Esophagus squamous epithelium (tissue), 4 donors: ENCODE results near the gene ATL3.

Experiments
- CTCF ChIP-seq, 6 experiments: fragments of 450-650 bp in 4 of 6; fragments of 200-600 bp in 2 of 6; sonication (generic) in 2 of 6; IDR thresholded peaks; one replicate each; pipeline ENCODE4 v1.5.1; 2016 to 2019; ENCODE audit warnings: antibody characterized with exemption in 6 of 6, mild to moderate bottlenecking in 4 of 6, moderate library complexity in 4 of 6
- POLR2A ChIP-seq, 4 donors: fragments of 450-650 bp; IDR thresholded peaks; one replicate each; pipeline ENCODE4 v1.6.1; 2017; ENCODE audit warnings: antibody characterized with exemption in 4 of 4, mild to moderate bottlenecking in 4 of 4, moderate library complexity in 3 of 4

DNA sequence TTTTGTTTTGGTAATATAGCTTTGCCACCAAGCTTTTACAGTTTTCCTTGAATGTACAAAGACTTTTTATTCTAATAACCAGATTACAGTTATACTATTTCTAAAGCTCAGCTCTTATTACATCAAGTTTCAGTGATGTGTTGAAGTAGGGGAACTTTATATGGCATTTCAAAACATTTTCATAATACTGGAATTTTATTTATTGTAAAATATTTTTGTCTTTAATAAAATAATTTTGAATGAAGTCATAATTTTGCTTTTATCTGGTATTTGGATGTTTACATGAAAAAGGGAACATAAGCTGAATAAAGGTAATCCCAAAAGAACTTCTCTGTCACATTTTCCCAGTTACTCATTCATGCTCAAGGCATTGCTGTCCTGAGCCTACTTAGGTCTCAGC is 44.9 kb upstream of the ATL3 start:
- TF ChIP-seq CTCF (IDR thresholded peaks at IDR 0.05) (no peak), POLR2A (IDR thresholded peaks at IDR 0.05) (no peak)
